Colonic mucosa (tissue), 4 donors: ENCODE data around the gene NPSR1. TPM values are rescaled to one million over a fixed set of nuclear protein-coding genes. Genes with fewer than 3 reads are reported as not detected.

Experiments used
- DNase-seq: peaks from one replicate; pipeline ENCODE4 v3.0.0-alpha.2; 2020
- H3K27ac ChIP-seq: fragments of 200-600 bp; one replicate; pipeline ENCODE4 v1.8.0; 2021
- H3K27me3 ChIP-seq: fragments of 200-600 bp; one replicate; pipeline ENCODE4 v1.8.0; 2021
- H3K36me3 ChIP-seq: fragments of 200-600 bp; one replicate; pipeline ENCODE4 v1.8.0; 2021
- H3K4me1 ChIP-seq: fragments of 200-600 bp; one replicate; pipeline ENCODE4 v1.8.0; 2021; ENCODE audit warnings: mild to moderate bottlenecking
- H3K4me3 ChIP-seq: fragments of 200-600 bp; one replicate; pipeline ENCODE4 v1.8.0; 2021
- H3K9ac ChIP-seq, 2 donors: one replicate each; pipeline ENCODE4 v1.7.0; 2013; ENCODE audit warnings: control low read depth in 2 of 2, low read depth in 2 of 2, low read length in 2 of 2
- H3K9me3 ChIP-seq: fragments of 200-600 bp; one replicate; pipeline ENCODE4 v1.8.0; 2021
- intact Hi-C: fragments of 100-400 bp; cut with DNase I; formaldehyde crosslinking; loops from one replicate; pipeline ENCODE4 v1.14.1; 2022
- total RNA-seq, 2 donors: library from RNA; stranded (reverse); fragmentation: NEBNext Ultra II Directional in 1 of 2; extraction: Animal tissue kit (Norgen Biotek cat#: 25700) in 1 of 2; gene quantifications; one replicate each; pipeline ENCODE4 v1.2.1, GENCODE V29; 2021
- TF ChIP-seq, protein P1 (sequence below): fragments of 200-600 bp; IDR thresholded peaks from one replicate; pipeline ENCODE4 v1.8.0; 2022; ENCODE audit warnings: antibody characterized with exemption, mild to moderate bottlenecking
- donor health status: healthy.
- donor health status: DM: no; HTN: no; CAD: no.
- donor health status: DM: no; HTN: no; CAD: no.

NPSR1 gene
- total RNA-seq, 2 donors from 2014 or later, result 1.0 TPM; not detected in 1

DNA sequence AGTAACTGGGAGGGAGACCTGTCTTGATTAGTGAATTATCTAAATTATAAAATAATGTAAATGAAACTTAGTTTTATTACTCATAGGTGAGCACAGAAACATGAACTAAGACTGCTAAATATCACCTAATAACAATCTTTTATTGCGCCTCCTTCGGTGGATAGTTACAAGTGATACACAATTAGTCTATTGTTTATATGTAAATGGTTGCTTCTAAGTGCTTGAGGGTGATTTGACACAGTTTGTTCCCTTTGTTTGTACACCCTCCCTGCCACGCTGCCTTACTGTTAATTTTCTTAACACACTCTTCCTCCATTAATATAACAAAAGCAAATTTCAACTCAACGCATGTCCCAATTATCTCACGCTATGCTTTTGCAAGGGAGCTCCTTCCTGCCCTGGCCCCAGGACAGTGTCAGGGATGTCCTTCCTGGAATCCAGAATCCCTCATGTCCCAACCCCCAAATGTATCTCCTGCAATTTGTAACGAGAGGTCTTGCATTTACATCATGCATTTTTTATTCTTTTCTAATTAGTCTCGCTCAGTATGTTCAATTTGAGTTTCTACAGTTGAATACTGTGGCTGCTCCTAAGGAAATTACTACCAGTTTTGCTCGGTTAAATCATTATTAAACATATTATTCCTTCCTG, 4.2 kb downstream of the NPSR1 start:
- H3K27me3 ChIP-seq, result no peaks in the 10 kb centered on the region
- DNase-seq, result no peak
- intact Hi-C loops, result no loop called here
- no peaks in the 10 kb centered on the region for H3K4me1 ChIP-seq
- TF ChIP-seq, protein P1, sequence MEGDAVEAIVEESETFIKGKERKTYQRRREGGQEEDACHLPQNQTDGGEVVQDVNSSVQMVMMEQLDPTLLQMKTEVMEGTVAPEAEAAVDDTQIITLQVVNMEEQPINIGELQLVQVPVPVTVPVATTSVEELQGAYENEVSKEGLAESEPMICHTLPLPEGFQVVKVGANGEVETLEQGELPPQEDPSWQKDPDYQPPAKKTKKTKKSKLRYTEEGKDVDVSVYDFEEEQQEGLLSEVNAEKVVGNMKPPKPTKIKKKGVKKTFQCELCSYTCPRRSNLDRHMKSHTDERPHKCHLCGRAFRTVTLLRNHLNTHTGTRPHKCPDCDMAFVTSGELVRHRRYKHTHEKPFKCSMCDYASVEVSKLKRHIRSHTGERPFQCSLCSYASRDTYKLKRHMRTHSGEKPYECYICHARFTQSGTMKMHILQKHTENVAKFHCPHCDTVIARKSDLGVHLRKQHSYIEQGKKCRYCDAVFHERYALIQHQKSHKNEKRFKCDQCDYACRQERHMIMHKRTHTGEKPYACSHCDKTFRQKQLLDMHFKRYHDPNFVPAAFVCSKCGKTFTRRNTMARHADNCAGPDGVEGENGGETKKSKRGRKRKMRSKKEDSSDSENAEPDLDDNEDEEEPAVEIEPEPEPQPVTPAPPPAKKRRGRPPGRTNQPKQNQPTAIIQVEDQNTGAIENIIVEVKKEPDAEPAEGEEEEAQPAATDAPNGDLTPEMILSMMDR, result no peak
- no peak overlapping the region for H3K27ac ChIP-seq
- H3K4me3 ChIP-seq, result no peak overlapping the region
- H3K9me3 ChIP-seq, result no peaks in the 10 kb centered on the region
- H3K9ac ChIP-seq, result no peak overlapping the region
- no peaks in the 10 kb centered on the region for H3K36me3 ChIP-seq

DNA sequence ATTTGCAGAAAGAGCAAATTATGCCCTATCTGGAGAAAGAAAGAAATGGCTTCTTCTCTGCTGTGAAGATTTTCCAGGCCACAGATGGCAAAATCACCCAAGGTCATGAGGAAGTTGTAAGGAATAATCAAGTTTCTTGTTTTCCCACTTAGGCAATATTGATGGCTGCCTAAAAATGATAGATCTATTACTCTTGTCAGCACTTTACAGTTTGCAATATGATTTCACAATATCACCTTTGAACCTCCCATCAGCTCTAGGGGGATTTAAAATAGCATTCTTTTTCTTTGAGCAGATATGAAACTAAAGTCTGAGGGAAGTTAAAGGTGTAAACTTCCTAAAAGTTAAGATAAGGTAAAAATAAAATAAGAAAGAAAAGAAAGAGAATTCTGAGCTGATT, 6.7 kb downstream of the NPSR1 start:
- intact Hi-C loops, result no loop called here
- no peak overlapping the region for H3K4me3 ChIP-seq
- no peaks in the 10 kb centered on the region for H3K9me3 ChIP-seq
- TF ChIP-seq, protein P1, result no peak
- no peaks in the 10 kb centered on the region for H3K27me3 ChIP-seq
- H3K4me1 ChIP-seq, result no peaks in the 10 kb centered on the region
- H3K27ac ChIP-seq, result no peak overlapping the region
- no peak overlapping the region for H3K9ac ChIP-seq
- no peak for DNase-seq
- H3K36me3 ChIP-seq, result no peaks in the 10 kb centered on the region

DNA sequence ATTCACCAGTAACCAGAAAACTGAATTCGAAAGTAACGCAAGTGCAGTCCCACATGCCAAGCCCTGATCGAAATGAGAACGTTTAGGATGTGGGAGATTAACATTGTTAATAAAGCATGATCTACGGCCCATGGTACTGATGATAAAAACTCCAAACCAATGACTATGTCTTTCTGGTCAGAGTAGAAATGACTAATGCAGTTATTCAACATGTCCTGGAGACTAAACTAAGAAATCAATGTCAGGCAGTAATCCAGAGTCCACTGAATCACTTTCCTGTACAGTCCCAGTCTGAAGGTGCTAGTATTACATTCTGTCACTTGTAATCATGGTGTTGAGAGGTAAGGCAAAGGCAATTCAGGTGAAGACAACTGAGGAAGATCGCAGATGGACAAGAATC, 14.4 kb downstream of the NPSR1 start:
- intact Hi-C loops, result no loop called here
- no peak for DNase-seq
- H3K4me1 ChIP-seq, result no peaks in the 10 kb centered on the region
- H3K36me3 ChIP-seq, result no peaks in the 10 kb centered on the region
- H3K27ac ChIP-seq, result no peak overlapping the region
- no peak overlapping the region for H3K4me3 ChIP-seq
- no peaks in the 10 kb centered on the region for H3K9me3 ChIP-seq
- TF ChIP-seq, protein P1, result no peak
- no peak overlapping the region for H3K9ac ChIP-seq
- no peaks in the 10 kb centered on the region for H3K27me3 ChIP-seq

DNA sequence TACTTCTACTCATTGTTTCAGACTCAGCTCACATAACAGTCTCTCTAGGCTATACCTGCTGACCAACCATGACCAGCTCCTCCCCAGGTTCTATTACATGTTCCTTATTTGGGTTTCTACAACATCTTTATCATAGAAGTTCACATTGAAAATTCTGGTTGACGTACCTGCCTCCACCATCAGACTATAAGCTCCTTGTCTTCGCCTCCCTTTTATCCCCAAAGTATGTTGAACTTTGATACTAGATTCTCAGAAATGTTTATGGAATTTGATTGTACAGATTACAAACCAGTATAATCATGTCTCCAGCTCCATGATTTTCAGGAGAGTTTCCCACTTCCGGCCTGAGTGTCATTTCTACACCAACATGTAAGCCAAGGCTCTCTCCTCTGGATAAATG, 15.0 kb downstream of the NPSR1 start:
- TF ChIP-seq, protein P1, result no peak
- intact Hi-C loops, result no loop called here
- H3K4me3 ChIP-seq, result no peak overlapping the region
- no peaks in the 10 kb centered on the region for H3K27me3 ChIP-seq
- H3K27ac ChIP-seq, result no peak overlapping the region
- no peak overlapping the region for H3K9ac ChIP-seq
- H3K4me1 ChIP-seq, result no peaks in the 10 kb centered on the region
- no peaks in the 10 kb centered on the region for H3K36me3 ChIP-seq
- H3K9me3 ChIP-seq, result no peaks in the 10 kb centered on the region
- DNase-seq, result no peak

DNA sequence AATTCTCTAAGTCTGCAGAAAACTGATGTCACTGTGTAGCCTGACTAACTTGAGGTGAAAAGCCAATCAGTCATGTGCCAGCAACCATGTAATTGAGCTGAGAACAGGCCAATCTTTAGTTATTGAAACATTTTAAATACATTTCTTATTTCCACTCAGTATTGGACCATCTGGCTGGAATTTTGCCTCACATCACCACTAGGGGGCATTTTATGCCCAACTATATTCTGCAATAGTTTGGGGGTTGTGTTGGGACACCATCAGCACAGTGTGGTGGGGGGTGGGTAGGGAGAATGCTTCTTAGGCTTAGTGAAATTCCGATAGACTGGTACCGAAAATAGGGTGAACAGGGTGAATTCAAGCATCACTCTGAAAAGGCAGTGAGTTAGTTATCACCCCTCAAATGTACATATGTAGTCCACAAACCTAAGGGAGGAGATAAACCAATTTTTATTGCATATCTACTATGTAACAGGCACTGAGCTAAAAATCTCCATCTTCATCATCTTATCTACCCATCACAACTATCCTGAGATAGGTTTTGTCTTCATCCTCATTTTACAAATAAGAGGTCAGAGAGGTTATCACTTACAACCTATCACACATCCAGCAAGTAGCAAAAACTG, 17.8 kb downstream of the NPSR1 start:
- Histone ChIP-seq H3K4me3 (no peak overlapping the region), H3K9me3 (no peaks in the 10 kb centered on the region), H3K4me1 (no peaks in the 10 kb centered on the region), H3K27ac (no peak overlapping the region), H3K9ac (no peak overlapping the region), H3K36me3 (no peaks in the 10 kb centered on the region), H3K27me3 (no peaks in the 10 kb centered on the region)
- TF ChIP-seq, protein P1, result peak; percentile 48
- DNase-seq, result no peak
- intact Hi-C loops, result no loop called here
